GM19025 (cell line): ENCODE results near the gene CCR3.
"Not testable (repeated sequence)": the region's sequence is repeated elsewhere in the genome, so short reads cannot be mapped to it uniquely, and the experiment has no call there.

ENCODE experiments used
- ATAC-seq: cut with Tn5 transposase; IDR thresholded peaks from one replicate; pipeline ENCODE4 v1.9.1; 2021; ENCODE audit warnings: mild to moderate bottlenecking, low read depth, moderate library complexity; ENCODE audit not compliant: unreplicated experiment

CCR3 gene

DNA sequence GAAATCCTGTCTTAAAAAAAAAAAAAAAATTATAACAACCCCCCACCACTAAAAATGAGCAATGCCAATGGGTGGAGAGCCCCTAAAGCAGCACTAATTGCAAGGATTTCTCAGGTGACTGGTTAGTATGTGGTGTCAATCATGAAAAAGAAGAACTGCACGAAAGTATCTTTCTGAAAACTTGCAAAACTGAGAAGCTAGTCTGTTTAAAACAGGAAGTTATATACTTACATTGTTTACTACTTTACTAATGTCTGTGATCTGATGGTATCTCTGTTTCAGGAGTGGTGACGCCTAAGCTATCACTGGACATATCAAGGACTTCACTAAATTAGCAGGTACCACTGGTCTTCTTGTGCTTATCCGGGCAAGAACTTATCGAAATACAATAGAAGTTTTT is at the start of gene CCR3:
TSS of gene CCR3 (plus strand) at position 341 of the 400 bp plus-strand sequence. CDS start 22,699 bp downstream, outside the sequence.
- ATAC-seq, result no peak

DNA sequence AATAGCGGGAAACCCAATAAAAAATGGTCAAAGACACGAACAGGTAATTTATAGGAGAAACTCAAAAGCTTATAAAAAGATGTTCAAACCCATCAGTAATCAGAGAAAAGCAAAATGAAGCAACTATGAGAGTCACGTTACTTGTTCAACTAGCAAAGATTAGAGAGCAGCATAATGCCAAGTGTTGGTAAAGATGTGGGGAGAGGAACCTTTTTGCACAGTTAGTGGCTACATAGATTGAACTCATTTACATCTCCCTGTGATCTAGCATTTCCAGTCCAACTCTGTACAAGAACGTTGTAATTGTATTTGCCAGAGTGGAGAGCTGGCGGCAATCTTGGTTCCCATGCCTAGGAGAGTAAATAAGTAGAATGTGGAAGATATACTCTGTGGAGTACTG is 49.3 kb upstream of the CCR3 start:
- no peak for ATAC-seq

DNA sequence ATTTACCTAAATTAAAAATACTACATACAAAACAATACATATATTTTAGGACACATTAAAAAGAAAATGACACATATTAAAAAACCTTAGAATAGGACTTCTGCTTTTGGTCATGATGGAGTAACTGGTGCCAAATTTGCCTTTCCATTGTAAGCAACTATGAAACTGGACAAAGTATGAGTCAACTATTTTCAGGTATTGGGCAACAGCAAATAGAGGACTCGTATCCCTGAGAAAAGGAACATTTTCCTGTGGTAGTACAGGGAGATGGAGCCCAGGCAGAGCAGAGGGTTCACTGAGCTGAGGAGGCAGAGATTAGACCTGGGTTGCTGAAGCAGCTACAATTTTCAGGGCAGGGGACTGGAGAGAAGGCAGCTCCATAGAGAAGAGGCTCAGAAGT is 48.8 kb upstream of the CCR3 start:
- no peak for ATAC-seq

DNA sequence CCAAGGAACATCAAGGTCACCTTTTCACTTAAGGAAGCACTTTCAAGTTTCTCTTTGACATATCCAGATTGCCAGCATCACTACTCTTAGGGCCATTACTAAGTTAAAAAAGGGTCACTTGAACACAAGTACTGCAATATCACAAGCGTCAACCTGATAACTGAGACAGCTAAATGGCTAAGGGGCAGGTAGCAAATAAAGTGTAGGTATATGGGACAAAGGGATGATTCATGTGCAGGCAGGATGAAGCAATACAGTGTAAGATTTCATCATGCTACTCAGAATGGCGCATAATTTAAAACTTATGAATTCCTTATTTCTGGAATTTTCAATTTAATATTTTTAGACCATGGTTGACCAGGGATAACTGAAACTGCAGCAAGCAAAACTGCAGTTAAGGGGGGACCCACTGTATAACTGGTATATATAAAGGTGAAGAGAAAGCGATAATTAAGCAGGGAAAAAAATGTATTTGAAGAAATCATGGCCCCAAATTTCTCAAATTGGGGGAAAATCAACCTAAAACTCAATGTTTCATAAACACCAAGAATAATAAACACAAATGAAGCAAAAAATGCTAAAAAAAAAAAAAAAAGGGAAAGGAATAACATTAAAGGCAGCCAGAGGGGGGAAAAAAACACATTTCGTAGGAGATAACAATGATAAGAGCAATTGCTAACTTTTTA is 47.2 kb upstream of the CCR3 start:
- ATAC-seq, result no peak

DNA sequence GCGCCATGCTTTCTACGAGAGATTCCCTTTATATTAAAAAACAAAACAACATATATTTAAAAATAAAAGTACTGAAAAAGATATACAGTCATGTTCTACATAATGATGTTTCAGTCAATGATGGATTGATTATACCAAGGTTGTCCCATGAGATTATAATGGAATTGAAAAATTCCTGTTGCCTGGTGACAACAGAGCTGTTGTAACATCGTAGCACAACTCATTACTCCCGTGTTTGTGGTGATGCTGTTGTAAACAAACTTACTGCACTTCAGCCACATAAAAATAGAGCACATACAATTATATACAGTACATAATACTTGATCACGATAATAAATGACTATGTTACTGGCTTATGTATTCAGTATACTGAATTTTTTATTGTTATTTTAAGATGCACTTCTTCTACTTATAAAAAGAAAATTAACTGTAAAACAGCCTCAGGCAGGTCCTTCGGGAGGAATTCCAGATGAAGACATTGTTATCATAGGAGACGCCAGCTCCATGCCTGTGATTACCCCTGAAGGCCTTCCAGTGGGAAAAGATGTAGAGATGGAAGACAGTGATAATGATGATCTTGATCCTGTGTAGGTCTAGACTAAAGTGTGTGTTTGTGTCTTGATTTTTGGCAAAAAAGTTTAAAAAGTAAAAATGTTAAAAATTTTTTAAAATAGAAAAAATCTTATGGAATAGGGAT is 45.9 kb upstream of the CCR3 start:
- ATAC-seq, result no peak

DNA sequence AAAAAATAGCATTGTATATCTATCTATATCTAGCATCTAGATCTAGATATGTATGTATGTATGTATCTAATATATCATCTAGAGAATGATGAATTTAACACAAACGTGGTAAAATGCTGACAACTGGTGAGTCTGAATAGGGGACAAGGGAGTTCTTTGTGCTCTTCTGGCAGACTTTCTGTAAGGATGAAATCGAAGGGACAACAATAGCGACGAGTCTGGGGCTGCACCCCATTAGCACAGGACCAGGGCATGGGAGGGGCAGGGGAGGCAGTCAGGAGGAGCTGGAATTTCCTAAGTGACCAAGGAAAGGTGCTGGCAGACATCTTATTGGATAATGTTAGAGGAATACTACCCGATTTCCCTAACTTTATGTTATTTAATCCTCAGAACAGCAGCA is 42.0 kb upstream of the CCR3 start:
- no peak for ATAC-seq

DNA sequence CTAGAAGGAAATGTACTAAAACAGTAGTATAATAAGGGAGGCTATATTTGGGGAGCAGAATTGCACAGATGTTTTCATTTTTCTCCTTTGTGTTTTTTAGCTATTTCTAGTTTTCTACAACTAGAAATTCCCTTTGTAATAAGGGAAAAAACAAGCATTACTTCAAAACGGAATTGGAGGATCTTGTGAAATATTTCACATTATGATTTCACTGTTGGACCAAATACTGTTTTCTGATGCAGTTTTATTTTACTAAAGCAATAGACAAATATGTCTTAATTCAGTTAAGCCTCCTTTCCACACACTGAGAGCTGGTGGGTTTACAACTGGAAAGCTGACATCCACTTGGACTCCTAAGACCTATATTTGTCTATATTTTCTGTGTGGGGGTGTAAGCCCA is 41.5 kb upstream of the CCR3 start:
- no peak for ATAC-seq

DNA sequence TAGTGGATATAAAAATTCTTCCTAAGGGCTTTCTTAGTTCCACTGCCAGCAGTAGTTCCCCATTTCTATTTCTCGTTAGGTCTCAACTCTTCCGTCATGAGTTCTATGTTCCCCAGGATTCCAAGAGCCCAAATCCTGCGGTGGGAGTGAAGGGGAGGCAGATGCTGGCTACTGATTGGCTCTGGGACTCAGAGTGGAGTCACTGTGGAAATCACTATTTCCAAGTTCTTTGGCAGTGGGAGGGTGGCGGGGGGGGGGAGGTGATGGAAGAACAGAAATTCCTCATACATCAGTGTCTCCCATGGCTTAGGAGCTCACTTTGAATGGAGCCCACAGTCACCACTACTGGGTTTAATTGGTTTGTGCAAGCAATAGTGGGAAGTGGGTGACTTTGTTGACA is 39.7 kb upstream of the CCR3 start:
- no peak for ATAC-seq

DNA sequence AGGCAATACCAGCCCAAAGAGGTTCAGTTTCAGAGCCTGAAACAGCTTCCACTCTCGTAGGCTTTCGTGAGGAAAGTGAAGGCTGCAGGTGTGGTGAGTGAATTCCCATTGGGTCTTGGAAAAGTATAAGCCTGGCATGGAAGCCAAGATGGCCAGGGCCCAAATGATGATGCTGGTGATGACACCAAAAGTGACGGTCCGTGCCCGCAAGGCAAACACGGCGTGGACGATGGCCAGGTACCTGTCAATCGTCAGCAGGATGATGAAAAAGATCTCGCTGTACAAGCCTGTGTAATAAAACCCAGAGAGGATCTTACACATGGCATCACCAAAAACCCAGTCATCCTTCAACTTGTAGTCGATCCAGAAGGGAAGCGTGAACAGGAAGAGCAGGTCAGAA is 38.6 kb upstream of the CCR3 start:
- ATAC-seq, result no peak

DNA sequence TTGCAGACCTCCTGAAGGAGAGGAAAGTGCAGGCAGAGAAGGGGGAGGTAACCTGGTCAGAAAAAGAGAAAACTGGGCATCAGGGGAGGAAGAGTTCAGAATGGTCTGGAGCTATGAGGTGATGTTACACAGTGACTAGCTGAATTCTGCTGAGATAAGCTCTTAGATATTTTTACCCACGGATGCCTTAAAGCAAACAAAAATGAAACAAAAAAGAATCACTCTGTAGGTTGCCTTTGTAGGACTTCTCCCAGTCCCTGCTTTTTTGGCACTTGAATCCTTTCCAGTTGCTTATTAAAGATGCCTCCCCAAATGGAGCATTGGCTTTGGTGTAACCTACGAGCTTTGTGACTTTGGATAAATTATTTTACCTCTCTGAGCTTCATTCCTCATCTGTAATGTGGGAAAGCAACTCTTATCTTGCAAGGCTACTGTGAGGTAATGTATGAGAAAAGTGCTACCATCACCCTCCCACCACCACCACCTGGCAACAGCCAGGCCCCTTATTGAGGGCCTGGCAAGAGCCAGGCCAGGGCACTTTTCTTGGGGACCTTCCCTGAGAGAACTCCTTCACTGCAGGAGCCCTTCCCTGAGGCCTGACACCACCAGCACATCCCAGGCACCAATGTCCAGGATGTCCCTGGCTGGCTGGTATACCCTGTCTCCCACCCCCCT is 36.8 kb upstream of the CCR3 start:
- no peak for ATAC-seq

DNA sequence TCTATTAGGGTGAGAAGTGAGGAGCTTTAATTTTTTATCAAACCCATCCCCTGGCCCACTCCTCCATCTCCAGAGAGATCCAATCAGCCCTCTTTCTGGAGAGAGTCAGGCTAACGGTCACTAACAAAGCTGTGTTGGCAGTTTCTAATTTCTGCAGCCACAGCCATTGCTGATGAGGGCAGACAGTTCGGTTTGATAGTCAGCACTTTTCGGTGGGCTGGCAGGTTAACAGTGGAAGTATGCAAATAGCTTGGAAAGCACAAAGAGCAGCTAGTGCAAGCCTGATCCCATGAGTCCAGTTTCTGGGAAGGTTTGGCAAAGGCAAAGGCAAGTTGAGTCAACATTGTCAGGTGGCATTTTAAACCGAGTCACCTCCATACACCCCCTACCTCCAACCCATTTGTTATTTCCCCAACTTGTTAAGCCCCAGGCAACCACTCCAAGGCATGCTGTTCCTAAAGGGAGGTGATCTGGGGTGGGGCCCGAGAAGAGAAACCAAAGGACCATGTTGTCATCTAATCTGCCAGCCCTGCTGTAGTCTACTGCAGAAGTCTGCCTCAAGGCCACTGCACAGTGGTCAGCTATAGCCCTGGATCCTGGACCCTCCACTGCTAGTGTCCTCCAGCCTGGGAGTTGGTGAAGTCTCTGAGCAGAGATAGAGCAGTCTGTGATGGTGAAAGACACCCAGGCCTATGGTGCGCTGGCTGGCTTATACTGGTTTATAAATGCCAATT is 35.8 kb upstream of the CCR3 start:
- no peak for ATAC-seq

DNA sequence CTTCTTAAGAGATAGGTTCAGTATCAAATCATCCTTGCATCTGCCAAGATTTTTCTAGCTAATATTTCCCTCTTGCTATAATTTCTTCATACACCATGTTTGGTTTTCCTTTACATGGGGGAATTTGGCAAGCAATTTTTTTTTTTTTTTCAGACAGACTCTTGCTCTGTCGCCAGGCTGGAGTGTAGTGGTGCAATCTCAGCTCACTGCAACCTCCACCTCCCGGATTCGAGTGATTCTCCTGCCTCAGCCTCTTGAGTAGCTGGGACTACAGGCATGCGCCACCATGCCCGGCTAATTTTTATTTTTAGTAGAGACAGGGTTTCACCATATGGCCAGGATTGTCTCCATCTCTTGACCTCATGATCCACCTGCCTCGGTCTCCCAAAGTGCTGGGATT is 34.7 kb upstream of the CCR3 start:
- ATAC-seq, result not testable (repeated sequence)

DNA sequence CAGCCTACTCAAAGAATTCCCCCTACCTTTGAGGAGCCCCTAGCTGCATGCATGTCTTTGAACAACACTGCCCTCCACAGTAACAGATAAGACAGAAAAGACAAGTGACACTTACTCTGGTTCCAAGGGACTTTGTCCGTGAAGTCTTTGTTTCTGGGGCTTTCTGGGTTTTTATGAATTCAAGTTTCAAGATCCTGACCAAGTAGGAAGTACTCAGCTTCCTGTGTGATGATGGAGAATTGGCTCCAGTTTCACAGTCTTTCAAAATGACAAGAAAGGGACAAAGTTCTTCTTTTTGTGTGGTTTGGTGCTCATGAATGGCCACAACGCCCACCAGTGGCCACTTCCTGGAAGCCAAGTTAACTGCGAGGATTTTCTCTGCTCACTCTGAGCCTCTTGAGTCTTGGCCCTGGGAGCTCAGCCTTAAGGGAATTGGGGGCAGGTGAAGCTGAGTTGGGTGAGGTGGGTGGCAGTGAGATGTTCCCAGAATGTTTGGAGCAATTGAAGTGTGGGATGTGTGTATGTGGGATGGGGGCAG is 34.0 kb upstream of the CCR3 start, which contains the start of gene CCR1:
TSS of gene CCR1 (minus strand) at position 147 of the 538 bp plus-strand sequence. CDS start 4,000 bp downstream, outside the sequence.
- no peak for ATAC-seq

DNA sequence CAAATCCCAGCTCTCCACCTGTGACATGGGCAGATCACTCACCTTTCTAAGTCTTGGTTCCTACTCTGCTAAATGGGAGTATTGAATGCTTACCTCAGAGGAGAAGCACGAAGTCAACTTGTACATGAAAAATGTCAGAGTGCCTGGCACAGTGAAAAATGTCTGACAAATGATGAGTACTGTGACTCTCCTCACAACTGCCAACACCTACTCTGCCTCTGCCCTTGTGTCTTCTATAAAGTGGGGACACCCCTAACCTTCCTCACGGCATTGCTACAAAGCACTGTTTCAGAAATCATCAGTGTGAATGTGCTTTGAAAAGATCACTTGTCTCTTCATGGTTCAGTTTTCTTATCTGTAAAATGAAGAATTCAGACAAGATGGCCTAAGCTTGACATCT is 33.2 kb upstream of the CCR3 start:
- ATAC-seq, result no peak

DNA sequence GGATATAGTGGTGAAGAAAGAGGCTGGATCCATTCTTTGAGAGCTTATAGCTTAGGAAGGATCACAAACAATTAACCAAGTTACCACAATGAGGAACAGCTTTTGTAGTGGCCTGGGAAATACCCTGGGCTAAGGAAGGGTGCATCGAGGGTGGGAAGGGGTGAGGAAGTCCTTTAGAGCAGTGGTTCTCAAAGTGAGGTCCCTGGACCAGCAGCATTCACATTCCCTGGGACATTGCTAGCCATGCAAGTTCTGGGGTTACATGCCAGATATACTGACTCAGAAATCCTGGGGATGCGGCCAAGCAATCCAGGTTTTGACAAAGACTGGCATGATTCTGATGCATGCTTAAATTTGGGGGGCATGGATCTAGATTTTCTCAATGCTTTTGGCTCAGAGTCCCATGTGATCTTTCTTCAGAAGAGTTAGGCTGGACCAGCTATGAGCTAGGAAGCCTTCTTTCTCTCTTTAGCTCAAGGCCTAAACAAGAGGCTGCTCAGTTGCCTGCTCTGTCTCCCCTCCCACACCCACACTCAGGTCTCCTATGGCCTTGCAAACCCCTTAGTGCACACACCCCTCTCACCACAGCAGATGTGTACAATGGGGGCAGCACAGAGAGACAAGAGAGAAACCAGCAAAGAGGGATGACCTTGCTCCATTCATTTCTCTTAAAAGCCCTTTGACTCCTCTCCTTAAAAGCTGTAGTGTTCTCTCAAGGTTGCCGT is 32.4 kb upstream of the CCR3 start:
- ATAC-seq, result no peak

DNA sequence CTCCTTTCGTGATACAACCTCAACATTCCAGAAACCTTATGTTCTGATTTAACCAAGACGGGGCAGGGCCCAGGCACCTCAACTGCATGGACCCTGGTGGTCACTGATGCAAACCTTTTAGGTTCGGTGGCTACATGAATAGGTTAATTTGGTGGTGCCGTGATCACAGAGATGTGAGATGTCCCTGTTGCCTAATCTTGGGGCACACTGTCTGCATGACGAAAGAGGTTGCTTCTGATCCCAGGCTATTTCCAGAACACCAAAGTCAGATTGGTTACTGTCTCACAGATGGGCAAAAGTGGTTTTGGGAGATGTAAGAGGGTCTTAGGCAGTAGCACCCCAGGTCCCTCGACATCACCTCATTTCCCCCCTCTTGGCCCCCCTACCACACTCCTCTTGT is 30.2 kb upstream of the CCR3 start:
- ATAC-seq, result no peak

DNA sequence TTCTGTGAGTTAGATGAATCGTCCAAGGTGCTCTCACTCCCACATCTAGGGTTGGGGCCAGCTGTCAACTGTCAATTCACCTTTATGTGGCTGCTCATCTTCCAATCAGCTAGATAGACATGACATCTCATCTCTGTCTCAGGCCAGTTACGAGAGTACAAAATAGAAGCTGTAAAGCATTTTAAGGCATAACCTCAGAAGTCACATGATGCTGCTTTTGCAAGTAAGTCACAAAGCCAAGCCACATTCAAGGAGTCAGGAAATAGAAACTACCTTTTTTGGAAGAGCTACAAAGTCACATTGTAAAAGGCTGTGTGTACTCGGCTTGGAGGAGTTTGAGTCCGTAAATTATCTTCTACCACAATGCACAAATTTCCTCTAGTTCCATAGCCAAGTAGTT is 29.1 kb upstream of the CCR3 start:
- no peak for ATAC-seq

DNA sequence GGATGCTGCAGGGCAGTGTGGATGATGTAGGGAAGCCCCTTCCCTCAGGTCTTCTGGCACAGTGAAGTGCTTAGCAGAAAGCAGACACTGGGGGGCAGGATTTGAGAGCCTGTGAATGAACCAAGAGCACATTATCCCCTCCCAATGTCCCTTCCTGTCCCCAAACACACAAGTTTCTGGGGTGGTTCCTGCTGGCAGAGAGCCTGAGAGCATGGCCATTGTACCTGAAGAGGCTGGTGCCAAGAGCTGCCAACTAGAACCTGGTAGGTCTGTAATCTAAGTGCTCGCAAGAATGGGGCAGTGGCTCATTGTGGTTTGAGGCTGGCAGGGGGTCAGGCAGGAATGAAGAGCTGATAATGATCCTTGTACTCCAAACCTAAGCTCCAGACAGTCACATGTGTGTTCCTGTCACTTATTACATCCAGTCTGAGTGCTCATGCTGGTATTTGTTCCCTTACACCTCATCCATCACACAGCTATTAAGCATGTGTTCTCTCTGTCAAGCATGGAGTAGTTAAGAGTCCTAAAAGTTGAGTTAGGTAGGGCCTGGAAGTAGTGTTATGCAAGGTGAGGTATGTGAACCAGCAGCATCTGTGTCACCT is 27.4 kb upstream of the CCR3 start:
- ATAC-seq, result no peak

DNA sequence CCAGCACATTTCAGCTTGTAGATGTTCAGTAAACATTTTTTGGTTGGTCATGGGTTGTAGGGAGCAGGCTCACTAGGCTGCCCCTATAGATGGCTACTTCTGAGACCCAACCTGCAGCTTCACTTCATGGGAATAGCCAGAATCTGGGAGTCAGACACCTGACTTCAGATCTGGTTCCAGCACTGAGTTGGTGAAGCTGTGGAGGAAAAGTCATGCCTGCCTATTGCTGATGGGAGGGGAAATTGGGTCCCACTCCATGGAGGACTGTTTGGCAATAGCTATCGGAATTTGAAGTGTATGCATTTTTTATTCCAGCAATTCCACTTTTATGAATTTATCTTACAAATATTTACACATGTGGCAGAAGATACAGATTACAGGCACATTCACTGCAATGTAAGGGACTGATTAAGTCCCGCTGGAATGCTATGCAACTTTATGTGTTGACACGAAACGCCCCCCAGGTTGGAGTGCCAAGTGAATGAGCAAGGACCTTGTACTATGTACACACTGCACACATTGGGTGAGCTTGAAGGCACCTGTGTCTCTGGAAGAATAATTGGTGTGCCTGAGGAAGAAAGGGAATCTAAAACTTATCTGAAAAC is 26.3 kb upstream of the CCR3 start:
- ATAC-seq, result no peak
